ENCODE data around the gene FAM78A. TPM values are rescaled to one million over a fixed set of nuclear protein-coding genes. Genes with fewer than 3 reads are reported as not detected.

Gene FAM78A
- total RNA-seq, 1 donor from 2014 or later, result 73.4 TPM

- peaks cover 3% of the 10 kb centered on the region for H3K27me3 Mint-ChIP-seq (ENCODE audit: unreplicated experiment)
- DNase-seq (ENCODE audit: low spot score), result no peak
- H3K4me1 Mint-ChIP-seq (ENCODE audit: unreplicated experiment), result peaks cover 26% of the 10 kb centered on the region
- H3K36me3 Mint-ChIP-seq (ENCODE audit: low read depth, unreplicated experiment), result peaks cover 4% of the 10 kb centered on the region
- H3K9me3 Mint-ChIP-seq (ENCODE audit: unreplicated experiment), result no peaks in the 10 kb centered on the region
- H3K4me3 Mint-ChIP-seq (ENCODE audit: unreplicated experiment), result no peak overlapping the region
- H3K27ac Mint-ChIP-seq (ENCODE audit: unreplicated experiment), result no peak overlapping the region
- TF ChIP-seq, protein P1, sequence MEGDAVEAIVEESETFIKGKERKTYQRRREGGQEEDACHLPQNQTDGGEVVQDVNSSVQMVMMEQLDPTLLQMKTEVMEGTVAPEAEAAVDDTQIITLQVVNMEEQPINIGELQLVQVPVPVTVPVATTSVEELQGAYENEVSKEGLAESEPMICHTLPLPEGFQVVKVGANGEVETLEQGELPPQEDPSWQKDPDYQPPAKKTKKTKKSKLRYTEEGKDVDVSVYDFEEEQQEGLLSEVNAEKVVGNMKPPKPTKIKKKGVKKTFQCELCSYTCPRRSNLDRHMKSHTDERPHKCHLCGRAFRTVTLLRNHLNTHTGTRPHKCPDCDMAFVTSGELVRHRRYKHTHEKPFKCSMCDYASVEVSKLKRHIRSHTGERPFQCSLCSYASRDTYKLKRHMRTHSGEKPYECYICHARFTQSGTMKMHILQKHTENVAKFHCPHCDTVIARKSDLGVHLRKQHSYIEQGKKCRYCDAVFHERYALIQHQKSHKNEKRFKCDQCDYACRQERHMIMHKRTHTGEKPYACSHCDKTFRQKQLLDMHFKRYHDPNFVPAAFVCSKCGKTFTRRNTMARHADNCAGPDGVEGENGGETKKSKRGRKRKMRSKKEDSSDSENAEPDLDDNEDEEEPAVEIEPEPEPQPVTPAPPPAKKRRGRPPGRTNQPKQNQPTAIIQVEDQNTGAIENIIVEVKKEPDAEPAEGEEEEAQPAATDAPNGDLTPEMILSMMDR (IDR thresholded peaks at IDR 0.05; ENCODE audit: unreplicated experiment), result no peak
These were observed 31.7 kb upstream of the FAM78A start for GRCh38 chr9:131307974-131308373.

DNA sequence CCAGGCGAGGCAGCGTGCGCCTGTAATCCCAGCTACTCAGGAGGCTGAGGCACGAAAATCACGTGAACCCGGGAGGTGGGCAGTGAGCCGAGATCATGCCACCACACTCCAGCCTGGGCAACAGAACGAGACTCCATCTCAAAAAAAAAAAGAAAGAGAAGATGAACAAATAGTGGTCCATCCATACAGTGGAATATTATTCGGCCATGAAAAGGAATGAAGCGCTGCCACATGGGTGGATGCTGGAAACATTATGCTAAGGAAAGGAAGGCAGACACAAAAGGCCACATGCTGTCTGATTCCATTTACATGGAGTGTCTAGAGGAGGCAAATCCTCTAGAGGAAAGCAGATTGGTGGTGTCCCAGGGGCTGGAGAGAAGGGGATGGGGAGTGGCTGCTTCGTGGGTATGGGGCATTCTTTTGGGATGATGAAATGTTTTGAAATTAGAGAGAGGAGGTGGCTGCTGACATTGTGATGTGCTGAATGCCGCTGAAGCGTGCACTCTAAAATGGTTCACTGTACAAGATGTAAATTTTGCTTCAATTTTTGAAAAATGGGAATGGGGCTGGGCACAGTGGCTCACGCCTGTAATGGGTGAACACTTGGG is 30.2 kb upstream of the FAM78A start:
- Mint-ChIP-seq H3K36me3 (ENCODE audit: low read depth, unreplicated experiment) (peaks cover 4% of the 10 kb centered on the region), H3K27me3 (ENCODE audit: unreplicated experiment) (peaks cover 3% of the 10 kb centered on the region), H3K9me3 (ENCODE audit: unreplicated experiment) (no peaks in the 10 kb centered on the region), H3K4me1 (ENCODE audit: unreplicated experiment) (peaks cover 26% of the 10 kb centered on the region), H3K27ac (ENCODE audit: unreplicated experiment) (peak overlapping the region; percentile 57), H3K4me3 (ENCODE audit: unreplicated experiment) (peak overlapping the region; percentile 49)
- DNase-seq (ENCODE audit: low spot score), result no peak
- TF ChIP-seq, protein P1 (IDR thresholded peaks at IDR 0.05; ENCODE audit: unreplicated experiment), result no peak

GRCh38 chr9:131304676-131305355 is 28.5 kb upstream of the FAM78A start:
- H3K27ac Mint-ChIP-seq (ENCODE audit: unreplicated experiment), result peak overlapping the region; percentile 42
- DNase-seq (ENCODE audit: low spot score), result no peak
- peaks cover 3% of the 10 kb centered on the region for H3K27me3 Mint-ChIP-seq (ENCODE audit: unreplicated experiment)
- no peaks in the 10 kb centered on the region for H3K9me3 Mint-ChIP-seq (ENCODE audit: unreplicated experiment)
- peaks cover 4% of the 10 kb centered on the region for H3K36me3 Mint-ChIP-seq (ENCODE audit: low read depth, unreplicated experiment)
- TF ChIP-seq, protein P1 (IDR thresholded peaks at IDR 0.05; ENCODE audit: unreplicated experiment), result no peak
- H3K4me1 Mint-ChIP-seq (ENCODE audit: unreplicated experiment), result peaks cover 18% of the 10 kb centered on the region
- H3K4me3 Mint-ChIP-seq (ENCODE audit: unreplicated experiment), result no peak overlapping the region

- peaks cover 3% of the 10 kb centered on the region for H3K27me3 Mint-ChIP-seq (ENCODE audit: unreplicated experiment)
- no peak overlapping the region for H3K4me3 Mint-ChIP-seq (ENCODE audit: unreplicated experiment)
- peaks cover 4% of the 10 kb centered on the region for H3K36me3 Mint-ChIP-seq (ENCODE audit: low read depth, unreplicated experiment)
- TF ChIP-seq, protein P1 (IDR thresholded peaks at IDR 0.05; ENCODE audit: unreplicated experiment), result no peak
- no peaks in the 10 kb centered on the region for H3K9me3 Mint-ChIP-seq (ENCODE audit: unreplicated experiment)
- peaks cover 14% of the 10 kb centered on the region for H3K4me1 Mint-ChIP-seq (ENCODE audit: unreplicated experiment)
- no peak for DNase-seq (ENCODE audit: low spot score)
- H3K27ac Mint-ChIP-seq (ENCODE audit: unreplicated experiment), result no peak overlapping the region
These were observed 27.3 kb upstream of the FAM78A start for GRCh38 chr9:131303381-131304321.

Measured in endothelial cell (in vitro differentiated cells).